GM19438 (cell line): ENCODE results near the gene CHRND.
A peak's percentile ranks its signal among the peaks of the same experiment; 100 is the strongest.

Experiments
- ATAC-seq: cut with Tn5 transposase; IDR thresholded peaks from one replicate; pipeline ENCODE4 v1.9.1; 2021; ENCODE audit warnings: low read depth; ENCODE audit not compliant: unreplicated experiment

Gene CHRND

GRCh38 chr2:232541195-232541960 lies 15.4 kb downstream of the CHRND start:
- ATAC-seq = no peak

GRCh38 chr2:232541961-232542714 lies 16.2 kb downstream of the CHRND start:
- ATAC-seq = no peak

GRCh38 chr2:232542715-232543467 lies 16.9 kb downstream of the CHRND start:
- ATAC-seq = no peak

- no peak for ATAC-seq
These were observed 17.5 kb downstream of the CHRND start for GRCh38 chr2:232543491-232543890.

- ATAC-seq = no peak
These were observed 18.1 kb downstream of the CHRND start for GRCh38 chr2:232543928-232544631.

- ATAC-seq = no peak
These were observed 18.7 kb downstream of the CHRND start for GRCh38 chr2:232544674-232545073.

- ATAC-seq = no peak
These were observed 19.8 kb downstream of the CHRND start for GRCh38 chr2:232545511-232546375.

- no peak for ATAC-seq
These were observed 22.0 kb downstream of the CHRND start for GRCh38 chr2:232547991-232548390.

GRCh38 chr2:232549655-232550353 lies 23.8 kb downstream of the CHRND start:
- peak; percentile 43 for ATAC-seq

GRCh38 chr2:232550354-232551249 lies 24.6 kb downstream of the CHRND start, which contains the start of the genes EIF4E2 and TIGD1:
TSS of gene EIF4E2 (plus strand) at chr2:232550689. CDS start at chr2:232550725, 36 bp downstream.
TSS of gene TIGD1 (minus strand) at chr2:232550557. CDS start at chr2:232549882, 675 bp downstream.
- ATAC-seq = peak; percentile 90

GRCh38 chr2:232551250-232551638 lies 25.3 kb downstream of the CHRND start:
- ATAC-seq = no peak

- ATAC-seq = no peak
These were observed 25.8 kb downstream of the CHRND start for GRCh38 chr2:232551776-232552175.

GRCh38 chr2:232556426-232556825 lies 30.5 kb downstream of the CHRND start:
- ATAC-seq = no peak

GRCh38 chr2:232562515-232563151 lies 36.7 kb downstream of the CHRND start:
- ATAC-seq = no peak

GRCh38 chr2:232563580-232563979 lies 37.6 kb downstream of the CHRND start:
- no peak for ATAC-seq

GRCh38 chr2:232567721-232568120 lies 41.8 kb downstream of the CHRND start:
- no peak for ATAC-seq

- no peak for ATAC-seq
These were observed 42.2 kb downstream of the CHRND start for GRCh38 chr2:232568161-232568560.
